GM18499 (cell line): ENCODE measurements around the gene NME3.

Source experiments
- ATAC-seq: cut with Tn5 transposase; IDR thresholded peaks from one replicate; pipeline ENCODE4 v1.9.1; 2021; ENCODE audit warnings: moderate number of reproducible peaks; ENCODE audit not compliant: insufficient read depth, unreplicated experiment

The NME3 gene

DNA sequence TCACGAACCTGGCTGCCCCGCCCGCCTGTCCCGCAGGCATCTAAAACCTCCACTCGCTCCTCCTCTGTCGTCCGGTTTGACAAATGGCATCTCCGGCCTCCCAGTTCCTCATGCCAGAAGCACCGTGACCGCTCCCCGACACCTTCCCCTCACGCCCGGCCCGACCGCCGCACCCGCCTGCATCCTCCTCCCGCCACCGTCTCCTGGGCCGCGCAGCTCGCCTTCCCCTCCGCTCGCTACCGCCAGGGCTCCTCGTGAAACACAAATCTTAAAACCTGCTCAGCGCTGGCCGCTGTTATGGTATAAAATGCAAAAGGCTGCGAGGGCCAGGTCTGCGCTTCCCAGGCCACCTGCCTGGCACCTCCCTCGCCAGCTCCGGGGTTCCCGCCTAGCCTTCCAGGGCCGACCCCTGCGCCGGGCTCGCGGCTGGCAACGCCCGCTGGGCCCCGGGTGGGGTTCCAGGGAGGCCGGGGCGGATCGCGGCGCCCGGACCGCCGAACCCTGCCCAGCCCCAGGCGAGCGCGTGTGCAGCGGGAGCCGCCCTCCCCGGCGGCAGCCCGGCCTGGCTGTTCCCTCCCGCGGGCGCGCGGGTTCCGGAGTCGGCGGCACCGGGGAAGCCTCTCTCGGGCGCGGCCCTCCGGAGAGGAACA, 10.5 kb upstream of the NME3 start:
- no peak for ATAC-seq

DNA sequence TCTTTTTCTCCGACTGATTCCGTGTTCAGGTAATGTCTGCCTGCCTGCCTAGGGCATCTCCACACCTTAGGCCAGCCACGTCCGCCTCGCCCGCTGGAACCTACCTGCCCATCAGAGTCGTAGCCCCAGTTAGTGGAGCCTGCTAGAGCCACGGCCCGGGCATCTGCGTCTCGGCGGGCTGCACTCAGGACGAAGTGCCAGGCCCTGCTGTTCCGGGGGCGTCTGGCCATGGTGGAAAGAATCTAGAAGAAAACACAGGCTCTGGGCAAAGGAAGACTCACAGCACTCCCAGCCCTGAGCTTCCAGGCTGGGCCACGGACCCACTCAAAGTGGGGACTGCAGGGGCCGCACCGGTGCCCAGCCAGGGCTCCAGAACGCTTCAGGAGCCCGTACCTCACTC, 9.9 kb upstream of the NME3 start:
- ATAC-seq, result no peak

DNA sequence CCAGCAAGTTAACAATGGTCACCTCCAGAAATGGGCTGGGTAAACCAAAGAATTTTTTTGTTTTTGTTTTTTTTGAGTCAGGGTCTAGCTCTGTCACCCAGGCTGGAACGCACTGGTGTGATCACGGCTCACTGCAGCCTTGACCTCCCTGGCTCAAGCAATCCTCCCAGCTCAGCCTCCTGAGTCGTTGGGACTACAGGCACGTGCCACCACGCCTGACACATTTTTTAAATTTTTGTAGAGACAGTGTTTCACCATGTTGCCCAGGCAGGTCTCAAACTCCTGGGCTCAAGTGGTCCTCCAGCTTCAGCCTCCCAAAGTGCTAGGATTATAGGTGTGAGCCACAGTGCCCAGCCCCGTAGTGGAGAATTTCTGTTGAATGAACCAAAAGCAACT, 9.3 kb upstream of the NME3 start:
- no peak for ATAC-seq

DNA sequence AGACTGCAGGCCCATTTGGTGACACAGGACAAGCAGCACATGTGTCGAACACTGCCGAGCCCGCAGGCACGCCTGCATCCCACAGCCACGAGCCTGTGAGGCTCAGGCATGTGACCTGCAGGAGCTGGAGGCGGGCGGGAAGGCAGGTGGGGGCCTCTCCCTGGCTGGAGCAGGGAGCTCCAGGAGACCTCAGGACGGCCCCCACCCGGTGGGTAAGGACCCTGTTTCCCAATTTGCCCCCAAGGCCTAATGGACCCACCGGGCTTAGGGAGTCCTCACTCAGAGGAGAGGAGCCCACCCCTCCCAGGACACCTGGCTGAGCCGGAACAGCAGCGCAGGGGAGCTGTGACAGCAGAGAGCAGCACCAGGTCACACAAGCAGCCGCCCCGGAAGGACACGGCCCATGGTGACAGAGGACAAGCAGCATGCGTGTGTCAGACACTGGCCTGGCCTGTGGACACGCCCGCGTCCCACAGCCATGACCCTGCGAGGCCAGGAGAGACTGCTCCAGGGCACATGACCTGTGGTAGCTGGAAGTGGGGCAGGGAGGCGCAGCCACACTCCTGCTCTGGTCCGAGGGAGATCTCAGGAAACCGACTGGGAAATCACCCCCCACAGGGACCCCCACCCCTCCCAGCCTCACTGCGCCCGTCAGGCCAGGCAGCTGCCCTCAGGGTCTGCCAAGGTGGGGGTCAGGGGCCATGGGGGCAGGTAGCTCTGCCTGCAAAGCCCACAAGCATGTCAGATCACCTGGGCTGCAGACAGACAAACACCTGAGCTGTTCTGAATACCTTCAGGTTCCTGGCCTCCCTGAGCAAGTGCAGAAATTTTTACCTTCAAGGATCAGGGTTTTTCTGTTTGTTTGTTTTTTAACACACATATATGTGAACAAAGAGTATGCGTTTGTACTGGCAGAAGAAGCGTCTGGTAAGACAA, 8.7 kb upstream of the NME3 start:
- ATAC-seq, result no peak

DNA sequence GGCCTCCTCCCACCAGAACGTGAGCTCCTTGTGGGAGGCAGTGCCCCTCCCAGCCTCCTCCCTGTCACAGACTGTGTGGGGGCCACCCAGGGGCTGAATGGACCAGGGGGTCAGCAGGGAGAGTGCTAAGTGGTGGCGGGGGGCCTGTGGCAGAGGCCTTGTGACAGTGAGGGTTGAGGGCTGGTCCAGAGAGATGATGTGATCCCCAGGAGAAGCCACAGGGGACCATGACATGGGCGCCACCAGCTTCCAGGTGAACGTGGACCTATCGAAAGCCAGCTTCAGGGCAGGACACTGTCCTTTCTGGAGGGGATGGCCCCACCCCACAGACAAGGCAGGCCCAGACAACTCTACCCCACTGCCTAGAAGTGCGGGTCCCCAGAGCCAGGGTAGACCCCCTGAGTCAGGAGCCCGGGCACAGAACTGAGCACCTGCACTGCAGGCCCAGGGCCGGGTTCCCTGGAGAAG, 7.9 kb upstream of the NME3 start:
- ATAC-seq, result no peak

DNA sequence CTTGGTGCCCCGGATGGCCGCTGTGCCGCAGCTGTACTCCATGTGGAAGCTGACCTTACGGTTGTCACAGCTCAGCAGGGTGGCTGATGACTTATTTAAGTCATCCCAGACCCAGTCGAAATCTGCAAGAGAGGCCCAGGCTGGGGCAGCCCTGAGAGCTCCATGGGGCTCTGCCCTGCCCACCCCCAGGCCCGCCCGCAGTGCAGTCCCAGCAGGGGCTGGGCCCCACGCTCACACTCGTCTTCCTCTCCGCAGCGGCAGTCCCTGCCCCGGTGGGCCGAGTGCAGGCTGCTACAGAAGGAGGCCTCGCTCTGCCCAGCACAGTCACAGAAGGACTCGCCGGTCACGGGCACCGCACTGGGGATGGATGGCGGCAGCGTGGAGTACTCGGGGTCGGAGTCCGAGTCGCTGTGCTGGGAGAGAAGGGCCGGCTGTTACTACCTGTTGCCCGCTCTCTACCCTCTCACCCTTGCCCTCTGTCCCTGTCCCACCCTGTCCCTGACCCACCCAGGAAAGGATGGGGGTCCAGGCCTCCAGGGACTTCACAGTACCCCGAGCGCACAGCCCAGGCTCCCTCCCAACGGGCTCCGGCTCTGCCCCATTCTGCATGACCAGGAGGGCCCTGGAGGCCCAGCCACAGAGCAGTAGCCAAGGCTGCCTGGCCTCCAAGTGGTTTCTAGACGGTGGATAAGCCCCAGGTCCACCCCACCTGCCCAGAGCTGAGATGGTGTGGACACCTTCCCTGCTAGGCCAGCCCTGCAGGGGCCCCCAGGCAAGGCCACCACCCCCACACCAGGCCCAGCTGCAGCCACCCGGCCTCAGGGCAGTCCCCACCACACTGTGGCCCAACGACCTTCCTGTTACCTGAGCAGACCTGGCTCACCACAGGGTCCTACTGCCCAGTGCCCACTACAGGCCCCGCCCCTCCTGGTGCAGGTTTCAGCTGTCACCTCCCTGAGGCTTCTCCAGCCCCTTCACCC, 7.1 kb upstream of the NME3 start:
- no peak for ATAC-seq

DNA sequence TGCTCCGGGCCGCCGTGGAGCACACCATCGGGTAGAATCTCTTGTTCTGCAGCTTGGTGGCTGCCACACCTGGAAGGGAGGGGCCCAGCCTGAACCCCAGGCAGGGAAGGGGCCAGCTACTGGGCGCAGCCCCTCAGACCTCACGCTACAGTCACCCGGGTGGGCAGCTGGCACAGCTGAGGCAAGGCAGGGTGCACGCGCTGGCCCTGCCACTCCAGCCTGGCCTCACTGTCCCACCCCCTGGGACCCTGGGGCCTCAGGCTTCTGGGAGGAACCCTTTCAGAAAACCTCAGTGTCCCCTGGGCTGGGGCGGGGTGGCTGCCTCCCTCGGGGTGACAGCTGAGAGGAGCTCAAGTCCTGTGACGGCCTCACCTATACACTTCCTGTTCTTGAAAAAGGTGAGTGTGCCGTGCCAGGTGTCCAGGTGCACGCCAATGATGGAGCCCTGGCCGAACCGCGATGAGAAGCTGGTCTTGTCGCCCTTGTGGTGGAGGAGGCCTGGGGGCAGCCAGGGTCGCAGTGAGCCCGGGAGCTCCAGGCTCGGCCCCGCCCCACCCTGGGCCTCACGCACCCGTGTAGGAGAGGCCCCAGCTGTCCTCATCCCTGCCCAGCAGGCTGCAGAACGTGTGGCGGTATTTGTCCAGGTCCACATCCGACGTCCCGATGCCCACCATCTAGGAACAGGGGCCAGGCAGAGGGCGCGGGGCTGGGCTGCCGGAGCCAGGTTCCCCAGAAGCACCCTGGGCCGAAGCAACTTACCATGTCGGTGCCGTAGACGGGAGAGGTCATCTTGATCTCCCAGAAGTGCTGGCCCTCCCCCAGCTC, 6.2 kb upstream of the NME3 start:
- ATAC-seq, result no peak

GRCh38 chr16:1776991-1777374, 5.6 kb upstream of the NME3 start:
- ATAC-seq, result no peak

GRCh38 chr16:1776672-1776955, 5.3 kb upstream of the NME3 start:
- no peak for ATAC-seq

DNA sequence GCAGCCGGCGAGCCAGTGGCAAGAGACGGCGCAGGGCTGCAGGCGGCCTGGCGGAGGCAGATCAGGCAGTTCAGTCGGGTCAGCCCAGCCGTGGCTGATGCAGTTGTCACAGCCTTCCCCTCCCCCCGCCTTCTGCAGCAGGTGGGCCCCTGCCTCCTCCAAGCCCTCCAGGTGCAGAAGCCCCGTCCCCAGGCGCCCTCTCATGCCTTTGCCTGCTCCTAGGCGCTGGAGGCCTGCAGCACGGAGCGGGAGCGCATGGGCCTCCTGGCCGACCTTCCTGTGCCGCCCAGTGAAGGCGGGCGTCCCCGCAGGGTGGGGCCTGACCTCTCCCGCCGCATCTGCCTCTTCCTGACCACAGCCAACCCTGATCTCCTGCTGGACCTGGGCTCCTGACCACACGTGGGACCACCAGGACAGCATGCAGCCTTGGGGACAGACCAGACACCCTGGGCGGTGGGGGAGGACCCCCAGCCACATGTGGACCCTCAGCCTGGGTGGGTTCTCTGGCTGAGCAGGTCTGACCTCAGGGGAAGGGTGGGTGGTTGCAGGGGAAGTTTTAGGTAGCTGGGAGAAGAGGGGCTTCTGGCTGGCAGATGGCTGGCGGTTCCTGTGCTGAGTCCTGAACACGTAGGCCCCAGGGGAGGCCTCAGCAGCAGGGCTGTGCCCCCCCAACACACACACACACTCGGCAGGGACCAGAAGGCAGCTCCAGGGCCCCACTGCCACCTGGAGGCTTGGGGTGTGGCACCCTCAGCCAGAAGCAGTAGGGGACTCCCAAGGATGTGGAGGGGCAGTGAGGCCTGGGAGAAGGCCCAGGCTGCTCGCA, 4.7 kb upstream of the NME3 start:
- ATAC-seq, result no peak

DNA sequence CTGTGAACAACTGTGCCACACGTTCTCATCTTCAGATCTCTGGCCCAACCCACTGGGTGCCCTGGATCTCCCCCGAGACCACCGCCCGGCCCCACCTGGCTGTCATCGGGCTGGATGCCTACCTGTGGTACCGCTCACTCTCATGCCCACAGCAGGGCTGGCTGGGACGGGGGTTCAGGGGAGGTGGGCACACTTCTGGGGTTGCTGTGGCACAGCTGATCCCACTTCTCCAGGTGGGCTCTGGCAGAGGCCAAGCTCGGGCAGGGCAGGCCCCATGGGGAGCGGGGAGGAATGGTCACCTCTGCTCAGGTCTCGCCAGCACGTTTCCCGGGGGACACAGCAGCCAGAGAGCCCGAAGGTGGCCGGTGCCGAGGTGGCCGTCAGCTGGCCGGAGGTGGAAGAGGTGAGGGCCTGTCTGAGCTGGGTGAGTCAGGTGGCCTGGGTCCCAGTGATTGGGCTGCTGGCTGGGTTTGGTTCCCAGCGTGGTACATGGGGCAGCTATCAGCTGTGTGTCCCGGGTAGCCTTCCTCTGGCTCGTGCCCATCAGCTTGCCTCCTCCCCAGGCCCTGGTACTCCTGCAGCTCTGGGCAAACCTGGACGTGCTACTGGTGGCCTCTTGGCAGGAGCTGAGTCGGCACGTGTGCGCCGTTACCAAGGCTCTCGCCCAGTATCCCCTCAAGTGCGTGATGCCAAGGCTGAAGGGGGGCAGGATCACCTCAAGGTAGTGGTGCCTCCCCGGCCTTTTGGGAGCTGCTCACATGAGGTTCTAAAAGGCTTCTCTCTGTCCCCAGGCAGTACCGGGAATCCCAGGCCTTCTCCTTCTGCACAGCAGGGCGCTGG, 3.9 kb upstream of the NME3 start:
- ATAC-seq, result no peak

DNA sequence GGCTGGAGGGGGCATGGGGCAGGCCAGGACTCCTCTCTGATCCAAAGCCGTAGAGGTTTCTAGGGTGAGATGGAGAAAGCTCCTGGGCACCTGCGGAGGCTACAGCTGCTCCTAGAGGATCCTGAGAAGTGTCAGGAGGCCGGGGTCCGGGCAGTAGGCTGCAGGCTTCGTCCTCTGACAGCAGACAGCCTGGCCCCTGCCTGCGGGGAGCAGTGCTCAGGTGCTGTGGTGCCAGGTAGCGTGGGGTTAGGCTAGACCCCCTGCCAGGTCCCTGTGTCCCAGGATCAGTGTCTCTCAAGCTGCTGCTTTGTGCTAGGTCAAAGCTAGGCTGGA, 3.1 kb upstream of the NME3 start:
- ATAC-seq, result no peak

DNA sequence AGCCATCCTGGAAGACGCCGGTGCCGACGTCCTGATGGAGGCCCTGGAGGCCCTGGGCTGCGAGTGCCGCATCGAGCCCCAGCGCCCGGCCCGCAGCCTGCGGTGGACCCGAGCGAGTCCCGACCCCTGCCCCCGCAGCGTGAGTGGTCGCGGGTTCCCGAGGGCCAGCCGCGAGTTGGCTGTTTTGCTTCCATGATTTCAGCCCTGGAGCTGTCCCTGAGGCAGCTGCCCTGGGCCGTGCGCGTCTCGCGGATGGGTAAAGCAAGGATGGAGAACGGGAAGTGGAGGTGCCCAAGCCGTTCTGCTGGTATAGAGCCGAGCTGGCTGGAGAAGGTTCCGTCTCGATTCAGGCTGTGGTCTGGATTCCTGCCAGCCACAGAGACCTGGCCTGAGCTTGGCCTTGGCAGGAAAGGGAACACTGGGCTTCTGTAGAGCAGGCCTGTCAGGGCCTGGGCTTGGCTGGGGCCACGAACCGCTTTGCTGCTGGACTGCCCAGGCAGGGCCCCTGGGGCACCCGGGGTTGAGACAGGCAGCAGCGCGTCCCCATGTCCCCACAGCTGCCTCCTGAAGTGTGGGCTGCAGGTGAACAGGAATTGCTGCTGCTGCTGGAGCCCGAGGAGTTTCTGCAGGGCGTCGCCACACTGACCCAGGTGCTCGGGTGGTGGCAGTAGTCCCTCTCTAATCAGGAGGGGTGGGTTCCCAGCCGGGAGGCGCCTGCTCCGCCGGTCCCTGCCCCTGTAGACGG, 2.5 kb upstream of the NME3 start:
- no peak for ATAC-seq

DNA sequence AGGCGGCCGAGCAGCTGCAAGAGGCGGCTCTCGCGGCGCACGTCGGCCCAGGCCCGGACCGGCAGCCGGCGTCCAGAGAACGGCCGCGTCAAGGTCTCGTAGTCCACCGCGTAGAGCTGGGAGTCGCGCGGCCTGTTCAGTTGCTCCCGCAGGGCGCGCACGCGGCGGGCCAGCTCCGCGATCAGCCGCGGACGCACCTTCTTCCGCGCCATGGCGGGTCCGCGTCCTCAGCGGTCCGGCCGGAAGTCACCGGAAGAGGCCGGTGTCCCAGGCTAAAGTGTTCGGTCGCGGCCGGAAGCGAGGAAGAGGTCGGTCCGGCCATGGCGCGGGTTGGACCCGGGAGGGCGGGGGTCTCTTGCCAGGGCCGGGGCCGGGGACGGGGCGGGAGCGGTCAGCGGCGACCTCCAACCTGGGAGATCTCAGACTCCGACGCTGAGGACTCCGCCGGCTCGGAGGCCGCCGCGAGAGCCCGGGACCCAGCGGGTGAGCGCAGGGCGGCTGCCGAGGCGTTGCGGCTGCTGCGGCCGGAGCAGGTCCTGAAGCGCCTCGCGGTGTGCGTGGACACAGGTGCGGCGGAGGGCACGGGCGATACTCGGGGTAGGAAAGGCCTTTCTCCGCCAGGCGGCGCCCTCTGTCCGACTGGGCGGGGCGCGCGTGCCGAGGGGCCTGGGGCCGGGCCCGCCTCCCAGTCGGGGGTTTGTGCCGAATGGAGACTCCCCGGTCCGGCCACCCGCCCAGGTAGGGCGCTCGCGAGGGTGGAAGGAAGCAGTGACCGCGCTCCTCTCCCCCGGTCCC, 1.8 kb upstream of the NME3 start, which contains the start of gene MRPS34:
Gene MRPS34 (minus strand): TSS at position 227 of the 795 bp plus-strand sequence. CDS start 15 bp downstream, at position 212.
- ATAC-seq, result no peak

DNA sequence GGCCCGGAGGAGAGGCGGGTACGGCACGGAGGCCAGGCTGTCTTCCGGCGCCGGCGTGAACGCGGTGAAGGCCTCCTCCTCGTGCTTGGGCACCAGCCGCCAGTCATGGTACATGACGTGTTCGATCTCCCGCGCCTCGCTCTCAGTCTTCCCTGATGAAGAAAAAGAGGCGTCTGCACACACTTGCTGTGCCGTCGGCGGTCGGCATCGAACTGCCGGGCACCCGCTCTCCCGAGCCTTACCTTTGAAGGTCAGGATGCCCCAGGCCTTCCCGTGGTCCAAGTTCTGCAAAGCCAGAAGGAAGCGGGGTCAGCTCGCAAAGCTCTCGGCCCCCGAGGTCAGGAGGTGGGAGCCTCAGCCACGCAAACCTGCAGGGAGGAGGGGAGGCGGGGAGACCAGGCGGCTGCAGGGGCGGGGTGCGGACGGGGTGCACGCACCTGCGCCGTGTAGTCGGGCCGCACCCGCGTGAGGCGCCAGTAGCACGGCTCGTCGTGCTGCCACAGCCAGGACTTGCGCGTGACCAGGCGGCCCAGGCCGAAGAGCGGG, 1.1 kb upstream of the NME3 start, which contains the start of gene EME2:
Gene EME2 (plus strand): TSS at position 449 of the 546 bp plus-strand sequence. CDS start 418 bp downstream, outside the sequence.
- no peak for ATAC-seq

DNA sequence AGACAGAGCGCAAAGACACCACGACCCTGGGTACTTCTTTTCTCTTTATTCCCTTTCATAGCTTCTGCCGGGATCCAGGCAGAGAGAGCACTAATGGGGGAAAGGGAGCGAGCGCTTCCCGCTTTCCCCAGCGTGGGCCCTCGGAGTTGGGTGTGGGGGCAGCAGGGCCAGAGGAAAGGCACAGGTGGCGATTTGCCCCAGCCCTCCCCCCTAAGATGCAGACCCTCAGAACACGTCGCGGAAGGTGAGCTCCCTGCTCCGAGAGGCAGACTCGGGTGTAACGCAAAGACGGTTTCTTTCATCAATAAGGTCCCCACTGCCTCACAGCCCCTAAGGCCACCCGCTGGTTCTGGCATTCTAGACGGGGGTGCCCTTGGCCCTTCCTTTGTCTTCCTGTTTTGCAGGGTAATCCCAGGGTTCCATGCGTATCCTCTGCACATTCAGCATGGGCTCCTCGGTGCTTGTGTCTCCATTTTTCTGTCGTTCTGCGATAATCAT, 570 bp upstream of the NME3 start:
- no peak for ATAC-seq
